Measurements from ENCODE around the gene FSTL4.

Gene FSTL4

GRCh38 chr5:133147815-133148567 lies 464.4 kb downstream of the FSTL4 start:
- Mint-ChIP-seq H3K27me3 (ENCODE audit: low read depth) (no peaks in the 10 kb centered on the region), H3K9me3 (no peaks in the 10 kb centered on the region), H3K4me3 (no peak overlapping the region), H3K4me1 (ENCODE audit: low read depth) (peaks cover 5% of the 10 kb centered on the region), H3K36me3 (ENCODE audit: low read depth) (no peaks in the 10 kb centered on the region), H3K27ac (no peak overlapping the region)
- DNase-seq (ENCODE audit: low spot score) = no peak

- no peak for DNase-seq (ENCODE audit: low spot score)
- H3K27me3 Mint-ChIP-seq (ENCODE audit: low read depth) = no peaks in the 10 kb centered on the region
- peaks cover 5% of the 10 kb centered on the region for H3K4me1 Mint-ChIP-seq (ENCODE audit: low read depth)
- H3K4me3 Mint-ChIP-seq = no peak overlapping the region
- no peaks in the 10 kb centered on the region for H3K36me3 Mint-ChIP-seq (ENCODE audit: low read depth)
- H3K9me3 Mint-ChIP-seq = no peaks in the 10 kb centered on the region
- H3K27ac Mint-ChIP-seq = no peak overlapping the region
Observed at GRCh38 chr5:133147411-133147810, 464.9 kb downstream of the FSTL4 start.

Data from T-helper 2 cell treated with Interferon-gamma antibody and Interleukin-4, amounts not matched to agents 5 μg/mL and 100 μg/mL, for 36 hours (primary cell).